Measurements from ENCODE around the gene MOSMO. TPM values are rescaled to one million over a fixed set of nuclear protein-coding genes. Genes with fewer than 3 reads are reported as not detected.

The MOSMO gene
- polyA plus RNA-seq, 1 experiment = 7.3 TPM

GRCh38 chr16:22050963-22051362 is 43.1 kb downstream of the MOSMO start:
- POLR2A ChIA-PET = no interaction called here
- CTCF ChIA-PET = interaction anchor here (0.7 to 2.2 kb wide), 3 partner anchors 27 to 1054 kb away, joined by 3 to 9 read pairs (median 6); no protein-coding TSS in a partner anchor
- H3K36me3 ChIP-seq (ENCODE audit: control insufficient read depth, insufficient read depth, low read length) = no peaks in the 10 kb centered on the region
- H3K4me3 ChIP-seq (ENCODE audit: low read depth, low read length) = no peak overlapping the region
- H3K27me3 ChIP-seq (ENCODE audit: control insufficient read depth, insufficient read depth, low read length) = no peaks in the 10 kb centered on the region
- DNase-seq (ENCODE audit: low read depth) = no peak
- TF ChIP-seq CTCF (IDR thresholded peaks at IDR 0.05; ENCODE audit: insufficient read depth, low read depth, low read length) = no peak

GRCh38 chr16:22052980-22053379 is 45.1 kb downstream of the MOSMO start:
- TF ChIP-seq CTCF (IDR thresholded peaks at IDR 0.05; ENCODE audit: insufficient read depth, low read depth, low read length) = no peak
- Histone ChIP-seq H3K27me3 (ENCODE audit: control insufficient read depth, insufficient read depth, low read length) (no peaks in the 10 kb centered on the region), H3K4me3 (ENCODE audit: low read depth, low read length) (no peak overlapping the region), H3K36me3 (ENCODE audit: control insufficient read depth, insufficient read depth, low read length) (no peaks in the 10 kb centered on the region)
- DNase-seq (ENCODE audit: low read depth) = no peak
- POLR2A ChIA-PET = no interaction called here
- CTCF ChIA-PET = no interaction called here

GRCh38 chr16:22053921-22054341 is 46.0 kb downstream of the MOSMO start:
- Histone ChIP-seq H3K36me3 (ENCODE audit: control insufficient read depth, insufficient read depth, low read length) (no peaks in the 10 kb centered on the region), H3K4me3 (ENCODE audit: low read depth, low read length) (no peak overlapping the region), H3K27me3 (ENCODE audit: control insufficient read depth, insufficient read depth, low read length) (no peaks in the 10 kb centered on the region)
- ChIA-PET POLR2A (no interaction called here), CTCF (no interaction called here)
- no peak for TF ChIP-seq CTCF (IDR thresholded peaks at IDR 0.05; ENCODE audit: insufficient read depth, low read depth, low read length)
- DNase-seq (ENCODE audit: low read depth) = no peak

- ChIA-PET POLR2A (no interaction called here), CTCF (interaction anchor here (0.9 to 2.6 kb wide), 2 partner anchors 15 to 23 kb away, joined by 3 to 11 read pairs; no protein-coding TSS in a partner anchor)
- no peak overlapping the region for H3K4me3 ChIP-seq (ENCODE audit: low read depth, low read length)
- no peaks in the 10 kb centered on the region for H3K36me3 ChIP-seq (ENCODE audit: control insufficient read depth, insufficient read depth, low read length)
- no peak for TF ChIP-seq CTCF (IDR thresholded peaks at IDR 0.05; ENCODE audit: insufficient read depth, low read depth, low read length)
- no peaks in the 10 kb centered on the region for H3K27me3 ChIP-seq (ENCODE audit: control insufficient read depth, insufficient read depth, low read length)
- no peak for DNase-seq (ENCODE audit: low read depth)
Observed at GRCh38 chr16:22054847-22055590, 47.1 kb downstream of the MOSMO start.

- no peak overlapping the region for H3K4me3 ChIP-seq (ENCODE audit: low read depth, low read length)
- TF ChIP-seq CTCF (IDR thresholded peaks at IDR 0.05; ENCODE audit: insufficient read depth, low read depth, low read length) = no peak
- no peaks in the 10 kb centered on the region for H3K27me3 ChIP-seq (ENCODE audit: control insufficient read depth, insufficient read depth, low read length)
- ChIA-PET CTCF (interaction anchor here (0.6 to 2.6 kb wide), 3 partner anchors 14 to 94 kb away, joined by 3 to 11 read pairs (median 3); no protein-coding TSS in a partner anchor), POLR2A (interaction anchor here (0.6 kb wide), 1 partner anchor 54 kb away, joined by 4 read pairs; no protein-coding TSS in a partner anchor)
- no peak for DNase-seq (ENCODE audit: low read depth)
- no peaks in the 10 kb centered on the region for H3K36me3 ChIP-seq (ENCODE audit: control insufficient read depth, insufficient read depth, low read length)
Observed at GRCh38 chr16:22055881-22056280, 48.0 kb downstream of the MOSMO start.

Measured in BJ (cell line).